Uterus (tissue), 4 donors: ENCODE results near the gene ABI3BP. TPM values are rescaled to one million over a fixed set of nuclear protein-coding genes. Genes with fewer than 3 reads are reported as not detected.

Experiments
- DNase-seq, 2 donors: peaks; one replicate each; pipeline ENCODE4 v3.0.0-alpha.2; 2019 to 2020
- H3K27ac ChIP-seq, 2 donors: fragments of 200-600 bp; sonication (generic); 1 replicate in 1 of 2; 2 replicates in 1 of 2; pipeline ENCODE4 v1.5.1; 2016 to 2018
- H3K27me3 ChIP-seq, 2 donors: fragments of 200-600 bp; sonication (generic); one replicate each; pipeline ENCODE4 v1.5.1; 2018 to 2019; ENCODE audit warnings: control low read depth in 1 of 2
- H3K36me3 ChIP-seq, 2 donors: fragments of 200-600 bp; sonication (generic); one replicate each; pipeline ENCODE4 v1.5.1; 2019; ENCODE audit warnings: control low read depth in 1 of 2
- H3K4me1 ChIP-seq, 2 donors: fragments of 200-600 bp; sonication (generic); one replicate each; pipeline ENCODE4 v1.5.1; 2018 to 2019; ENCODE audit warnings: control low read depth in 1 of 2
- H3K4me3 ChIP-seq, 2 donors: fragments of 200-600 bp; sonication (generic); 1 replicate in 1 of 2; 2 replicates in 1 of 2; pipeline ENCODE4 v1.5.1; 2018 to 2019; ENCODE audit warnings: mild to moderate bottlenecking in 1 of 2
- H3K9me3 ChIP-seq, 2 donors: fragments of 200-600 bp; sonication (generic); one replicate each; pipeline ENCODE4 v1.5.1; 2019; ENCODE audit warnings: control low read depth in 1 of 2
- CTCF ChIP-seq, 4 experiments: fragments of 200-600 bp in 2 of 4; fragments of 450-650 bp in 2 of 4; sonication (generic) in 2 of 4; IDR thresholded peaks; one replicate each; pipeline ENCODE4 v1.5.1; 2016 to 2019; ENCODE audit warnings: antibody characterized with exemption in 4 of 4, mild to moderate bottlenecking in 2 of 4, moderate library complexity in 1 of 4
- POLR2A ChIP-seq, 2 donors: fragments of 450-650 bp; IDR thresholded peaks; one replicate each; pipeline ENCODE4 v1.6.1; 2016; ENCODE audit warnings: antibody characterized with exemption in 2 of 2, mild to moderate bottlenecking in 1 of 2, moderate library complexity in 1 of 2
- intact Hi-C: fragments of 100-400 bp; cut with DNase I; formaldehyde crosslinking; loops from one replicate; pipeline ENCODE4 v1.15.1; 2023; ENCODE audit warnings: low total_unique reads
- total RNA-seq, 4 donors: library from RNA; depleted of rRNA in 3 of 4; stranded (reverse); fragments of >200 nt in 3 of 4; gene quantifications; one replicate each; pipeline versions ENCODE4 v1.1.0 to v1.2.4, GENCODE V29; 2014 to 2023
- donor health status: DM: yes; HTN: yes; CAD: no.

ABI3BP gene
- total RNA-seq, 4 donors from 2014 or later, result 38.8 to 156 (median 89.2) TPM

DNA sequence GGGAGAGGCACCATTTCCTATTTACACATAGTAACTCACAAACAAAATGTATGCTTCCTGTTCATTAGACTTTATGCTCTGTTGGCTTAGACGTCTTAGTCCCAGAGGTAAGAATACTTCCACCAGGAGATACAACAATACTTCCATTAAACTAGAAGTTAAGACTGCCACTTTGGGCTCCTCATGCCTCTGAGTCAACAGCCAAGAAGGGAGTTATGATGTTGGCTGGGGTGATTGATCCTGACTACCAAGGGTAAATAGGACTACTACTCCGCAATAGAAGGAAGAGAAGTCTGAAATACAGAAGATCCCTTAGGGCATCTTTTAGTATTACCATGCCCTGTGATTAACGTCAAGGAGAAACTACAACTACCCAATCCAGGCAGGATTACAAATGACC, 43.5 kb upstream of the ABI3BP start:
- intact Hi-C loops, result no loop called here
- H3K9me3 ChIP-seq, result no peaks in the 10 kb centered on the region
- H3K4me1 ChIP-seq, result no peaks in the 10 kb centered on the region
- no peak for TF ChIP-seq CTCF (IDR thresholded peaks at IDR 0.05)
- no peak for TF ChIP-seq POLR2A (IDR thresholded peaks at IDR 0.05)
- H3K27ac ChIP-seq, result no peak overlapping the region
- no peak for DNase-seq
- H3K4me3 ChIP-seq, result no peak overlapping the region
- no peaks in the 10 kb centered on the region for H3K36me3 ChIP-seq
- no peaks in the 10 kb centered on the region for H3K27me3 ChIP-seq

- intact Hi-C loops, result no loop called here
- Histone ChIP-seq H3K36me3 (no peaks in the 10 kb centered on the region), H3K4me3 (no peak overlapping the region), H3K9me3 (no peaks in the 10 kb centered on the region), H3K4me1 (no peaks in the 10 kb centered on the region), H3K27ac (no peak overlapping the region), H3K27me3 (no peaks in the 10 kb centered on the region)
- DNase-seq, result no peak
- TF ChIP-seq POLR2A (IDR thresholded peaks at IDR 0.05) (no peak), CTCF (IDR thresholded peaks at IDR 0.05) (no peak)
Observed at GRCh38 chr3:101036213-101036618, 43.0 kb upstream of the ABI3BP start.

DNA sequence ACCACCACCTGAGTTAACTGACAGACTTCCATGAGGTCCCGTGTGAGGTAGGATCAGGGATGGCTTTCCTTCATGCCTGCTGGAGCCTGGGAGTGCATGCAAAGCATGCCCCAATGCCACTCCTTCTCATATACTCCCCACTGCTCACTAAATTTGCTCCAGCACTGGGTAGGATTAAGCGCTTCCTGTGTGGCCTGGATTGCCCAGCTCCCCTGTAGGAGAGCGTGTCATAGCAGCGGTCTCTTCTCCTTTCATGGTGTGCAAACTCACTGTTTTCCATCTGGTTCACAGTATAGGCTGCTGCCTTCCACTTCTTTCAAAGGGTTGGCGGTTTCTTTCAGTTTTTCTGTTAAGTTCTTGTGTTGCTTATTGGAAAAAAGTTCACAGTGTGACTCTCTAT, 34.1 kb upstream of the ABI3BP start:
- Histone ChIP-seq H3K27me3 (no peaks in the 10 kb centered on the region), H3K9me3 (no peaks in the 10 kb centered on the region), H3K27ac (no peak overlapping the region), H3K4me1 (no peaks in the 10 kb centered on the region), H3K36me3 (no peaks in the 10 kb centered on the region), H3K4me3 (no peak overlapping the region)
- DNase-seq, result no peak
- TF ChIP-seq CTCF (IDR thresholded peaks at IDR 0.05) (no peak), POLR2A (IDR thresholded peaks at IDR 0.05) (no peak)
- intact Hi-C loops, result no loop called here

GRCh38 chr3:101026881-101027280, 33.7 kb upstream of the ABI3BP start:
- no peaks in the 10 kb centered on the region for H3K36me3 ChIP-seq
- H3K27me3 ChIP-seq, result no peaks in the 10 kb centered on the region
- no peak overlapping the region for H3K27ac ChIP-seq
- H3K4me3 ChIP-seq, result no peak overlapping the region
- no peak for DNase-seq
- no peaks in the 10 kb centered on the region for H3K9me3 ChIP-seq
- TF ChIP-seq POLR2A (IDR thresholded peaks at IDR 0.05) (no peak), CTCF (IDR thresholded peaks at IDR 0.05) (no peak)
- no peaks in the 10 kb centered on the region for H3K4me1 ChIP-seq
- intact Hi-C loops, result no loop called here

- no peak for TF ChIP-seq POLR2A (IDR thresholded peaks at IDR 0.05)
- TF ChIP-seq CTCF (IDR thresholded peaks at IDR 0.05), result no peak
Observed at GRCh38 chr3:101026244-101026643, 33.0 kb upstream of the ABI3BP start.

More at GRCh38 chr3:101026244-101026643, 33.0 kb upstream of the ABI3BP start:
- Histone ChIP-seq H3K27me3 (no peaks in the 10 kb centered on the region), H3K27ac (no peak overlapping the region), H3K4me3 (no peak overlapping the region), H3K4me1 (no peaks in the 10 kb centered on the region), H3K9me3 (no peaks in the 10 kb centered on the region), H3K36me3 (no peaks in the 10 kb centered on the region)
- no peak for DNase-seq
- intact Hi-C loops, result no loop called here
